Tibial artery (tissue), 4 donors: Measurements from ENCODE around the gene CHRNE.
"Not testable (repeated sequence)": the region's sequence is repeated elsewhere in the genome, so short reads cannot be mapped to it uniquely, and the experiment has no call there.

ENCODE experiments used
- DNase-seq, 2 donors: peaks; one replicate each; pipeline ENCODE4 v3.0.0-alpha.2; 2019
- H3K27ac ChIP-seq, 2 donors: fragments of 200-600 bp; sonication (generic) in 1 of 2; 1 replicate in 1 of 2; 2 replicates in 1 of 2; pipeline ENCODE4 v1.5.1; 2018 to 2019; ENCODE audit warnings: mild to moderate bottlenecking in 1 of 2
- H3K27me3 ChIP-seq, 2 donors: fragments of 200-600 bp; sonication (generic) in 1 of 2; one replicate each; pipeline versions ENCODE4 v1.5.1 to v1.6.0; 2016 to 2019
- H3K36me3 ChIP-seq, 3 donors: fragments of 200-600 bp; sonication (generic) in 2 of 3; one replicate each; pipeline ENCODE4 v1.5.1; 2016 to 2019; ENCODE audit warnings: mild to moderate bottlenecking in 2 of 3
- H3K4me1 ChIP-seq, 4 donors: fragments of 200-600 bp; sonication (generic) in 2 of 4; 1 replicate in 3 of 4; 2 replicates in 1 of 4; pipeline ENCODE4 v1.5.1; 2016 to 2019
- H3K4me3 ChIP-seq, 2 donors: fragments of 200-600 bp; sonication (generic) in 1 of 2; 1 replicate in 1 of 2; 2 replicates in 1 of 2; pipeline ENCODE4 v1.5.1; 2018 to 2019; ENCODE audit warnings: mild to moderate bottlenecking in 2 of 2
- H3K9me3 ChIP-seq, 3 donors: fragments of 200-600 bp; sonication (generic) in 1 of 3; one replicate each; pipeline ENCODE4 v1.5.1; 2016 to 2019
- CTCF ChIP-seq, 2 experiments: fragments of 200-600 bp in 1 of 2; fragments of 450-650 bp in 1 of 2; IDR thresholded peaks; one replicate each; pipeline ENCODE4 v1.5.1; 2017 to 2019; ENCODE audit warnings: antibody characterized with exemption in 2 of 2, mild to moderate bottlenecking in 1 of 2, moderate library complexity in 1 of 2
- intact Hi-C: fragments of 100-400 bp; cut with DNase I; formaldehyde crosslinking; loops from one replicate; pipeline ENCODE4 v1.15.0; 2023; ENCODE audit warnings: low total_unique reads

CHRNE gene

DNA sequence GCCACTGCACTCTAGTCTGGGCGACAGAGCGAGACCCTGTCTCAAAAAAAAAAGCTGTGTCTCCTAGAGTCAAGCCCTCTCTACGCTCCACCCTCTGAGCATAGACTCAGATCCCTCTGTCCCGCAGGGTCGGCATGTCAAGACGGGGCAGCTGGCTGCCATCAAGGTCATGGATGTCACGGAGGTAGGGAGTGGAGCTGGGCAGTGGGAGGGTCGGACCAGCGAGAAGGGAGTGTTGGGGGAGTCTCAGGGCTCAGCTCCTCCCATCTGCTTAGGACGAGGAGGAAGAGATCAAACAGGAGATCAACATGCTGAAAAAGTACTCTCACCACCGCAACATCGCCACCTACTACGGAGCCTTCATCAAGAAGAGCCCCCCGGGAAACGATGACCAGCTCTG is 22.0 kb downstream of the CHRNE start:
- H3K27ac ChIP-seq = no peak overlapping the region
- no peak overlapping the region for H3K4me3 ChIP-seq
- H3K27me3 ChIP-seq = no peaks in the 10 kb centered on the region
- peaks cover 24 to 63% (median 27%) of the 10 kb centered on the region in 3 donors for H3K36me3 ChIP-seq
- H3K4me1 ChIP-seq = peaks cover 0 to 9% (median 0%) of the 10 kb centered on the region in 4 donors
- no peak for DNase-seq
- TF ChIP-seq CTCF (IDR thresholded peaks at IDR 0.05) = no peak
- intact Hi-C loops = loop anchor here (5.0 to 10.0 kb wide), 2 partner anchors 46 to 94 kb away; partner anchors contain the start of genes GLTPD2, MINK1 and VMO1
- no peaks in the 10 kb centered on the region for H3K9me3 ChIP-seq

- no peak for TF ChIP-seq CTCF (IDR thresholded peaks at IDR 0.05)
- Histone ChIP-seq H3K36me3 (peaks cover 12 to 56% (median 15%) of the 10 kb centered on the region in 3 donors), H3K9me3 (no peaks in the 10 kb centered on the region), H3K4me1 (peaks cover 0 to 9% (median 0%) of the 10 kb centered on the region in 4 donors), H3K4me3 (no peak overlapping the region), H3K27me3 (no peaks in the 10 kb centered on the region), H3K27ac (no peak overlapping the region)
- DNase-seq = no peak
- intact Hi-C loops = no loop called here
Observed at GRCh38 chr17:4879601-4880000, 23.3 kb downstream of the CHRNE start.

DNA sequence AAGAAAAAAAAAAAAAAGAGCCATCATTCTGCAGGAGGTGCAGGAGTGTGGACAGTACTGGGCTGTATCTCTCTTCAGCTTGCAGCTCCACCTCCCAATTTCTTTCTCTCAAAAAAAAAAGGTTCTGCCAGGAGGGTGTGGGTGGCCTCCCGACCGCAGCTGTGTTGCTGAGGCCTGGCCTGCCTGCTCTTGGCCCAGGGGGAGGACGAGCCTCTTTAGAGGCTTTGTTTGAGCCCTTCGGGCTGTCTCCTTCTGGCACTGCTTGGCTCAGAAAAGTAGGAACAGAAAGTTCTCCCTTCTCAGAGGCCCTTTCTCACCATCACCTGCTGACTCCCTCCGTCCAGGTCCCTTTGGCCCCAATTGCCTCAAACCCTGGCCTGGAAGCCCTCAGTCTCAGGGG is 25.8 kb downstream of the CHRNE start:
- intact Hi-C loops = no loop called here
- H3K9me3 ChIP-seq = no peaks in the 10 kb centered on the region
- DNase-seq = no peak
- H3K4me1 ChIP-seq = peaks cover 0 to 8% (median 0%) of the 10 kb centered on the region in 4 donors
- no peaks in the 10 kb centered on the region for H3K27me3 ChIP-seq
- no peak for TF ChIP-seq CTCF (IDR thresholded peaks at IDR 0.05)
- H3K4me3 ChIP-seq = no peak overlapping the region
- H3K36me3 ChIP-seq = peaks cover 6 to 37% (median 9%) of the 10 kb centered on the region in 3 donors
- H3K27ac ChIP-seq = no peak overlapping the region

DNA sequence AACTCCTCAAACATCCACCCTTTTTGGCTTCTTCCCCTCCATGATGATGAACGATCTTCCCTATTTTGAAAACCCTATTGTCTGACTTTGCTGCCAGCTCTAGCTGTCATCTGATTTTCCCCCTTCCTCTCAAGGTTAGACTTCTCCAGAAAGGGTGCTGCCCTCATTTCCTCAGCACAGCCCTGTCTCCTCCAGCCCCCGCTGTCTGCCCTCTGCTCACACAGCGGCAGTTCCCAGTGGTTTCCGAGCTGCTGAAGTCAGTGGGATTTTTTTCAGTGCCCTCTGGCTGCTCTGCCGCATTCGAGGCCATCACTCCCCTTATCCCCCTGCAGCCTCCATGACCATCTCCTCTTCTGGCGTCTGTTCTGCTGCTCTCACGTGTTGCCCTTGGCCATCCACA is 30.1 kb downstream of the CHRNE start:
- Histone ChIP-seq H3K27ac (no peak overlapping the region), H3K27me3 (no peaks in the 10 kb centered on the region), H3K4me3 (no peak overlapping the region), H3K4me1 (peaks cover 0 to 3% (median 0%) of the 10 kb centered on the region in 4 donors), H3K9me3 (no peaks in the 10 kb centered on the region), H3K36me3 (peaks cover 0 to 12% (median 3%) of the 10 kb centered on the region in 3 donors)
- intact Hi-C loops = no loop called here
- no peak for TF ChIP-seq CTCF (IDR thresholded peaks at IDR 0.05)
- no peak for DNase-seq

GRCh38 chr17:4870855-4871254 is 32.0 kb downstream of the CHRNE start:
- Histone ChIP-seq H3K9me3 (no peaks in the 10 kb centered on the region), H3K36me3 (peaks cover 0 to 12% (median 3%) of the 10 kb centered on the region in 3 donors), H3K27ac (no peak overlapping the region), H3K27me3 (no peaks in the 10 kb centered on the region), H3K4me3 (no peak overlapping the region), H3K4me1 (no peaks in the 10 kb centered on the region)
- DNase-seq = no peak
- intact Hi-C loops = no loop called here
- TF ChIP-seq CTCF (IDR thresholded peaks at IDR 0.05) = no peak

- intact Hi-C loops, H3K4me3 ChIP-seq, H3K4me1 ChIP-seq, DNase-seq, H3K9me3 ChIP-seq, H3K27ac ChIP-seq, H3K36me3 ChIP-seq, H3K27me3 ChIP-seq: not testable (repeated sequence)
Observed at GRCh38 chr17:4869058-4869998, 33.6 kb downstream of the CHRNE start.

GRCh38 chr17:4867535-4867934 is 35.4 kb downstream of the CHRNE start:
- DNase-seq, H3K36me3 ChIP-seq, H3K27ac ChIP-seq, H3K9me3 ChIP-seq, H3K4me1 ChIP-seq, intact Hi-C loops, H3K27me3 ChIP-seq, H3K4me3 ChIP-seq: not testable (repeated sequence)
